Adipocyte (in vitro differentiated cells): ENCODE measurements around the gene BCOR.

Experiments used
- DNase-seq: peaks from one replicate; pipeline ENCODE4 v3.0.0-alpha.2; 2015; ENCODE audit warnings: low read depth
- H3K27me3 ChIP-seq: replicated peaks from 2 replicates; pipeline ENCODE4 v1.7.0; 2013; ENCODE audit warnings: mild to moderate bottlenecking, low read length, moderate library complexity; ENCODE audit not compliant: control insufficient read depth, insufficient read depth
- H3K36me3 ChIP-seq: 2 replicates; pipeline ENCODE4 v1.7.0; 2013; ENCODE audit warnings: low read length, mild to moderate bottlenecking, moderate library complexity; ENCODE audit not compliant: control insufficient read depth, insufficient read depth, severe bottlenecking
- H3K4me1 ChIP-seq: 2 replicates; pipeline ENCODE4 v1.7.0; 2013; ENCODE audit warnings: mild to moderate bottlenecking, low read length, moderate library complexity; ENCODE audit not compliant: control insufficient read depth, insufficient read depth
- H3K4me3 ChIP-seq: 2 replicates; pipeline ENCODE4 v1.7.0; 2013; ENCODE audit warnings: mild to moderate bottlenecking, low read length, moderate library complexity
- H3K9ac ChIP-seq: 2 replicates; pipeline ENCODE4 v1.7.0; 2013; ENCODE audit warnings: mild to moderate bottlenecking, low read length, moderate library complexity
- H3K9me3 ChIP-seq: 2 replicates; pipeline ENCODE4 v1.7.0; 2013; ENCODE audit warnings: mild to moderate bottlenecking, low read length, moderate library complexity; ENCODE audit not compliant: control insufficient read depth

Gene BCOR

DNA sequence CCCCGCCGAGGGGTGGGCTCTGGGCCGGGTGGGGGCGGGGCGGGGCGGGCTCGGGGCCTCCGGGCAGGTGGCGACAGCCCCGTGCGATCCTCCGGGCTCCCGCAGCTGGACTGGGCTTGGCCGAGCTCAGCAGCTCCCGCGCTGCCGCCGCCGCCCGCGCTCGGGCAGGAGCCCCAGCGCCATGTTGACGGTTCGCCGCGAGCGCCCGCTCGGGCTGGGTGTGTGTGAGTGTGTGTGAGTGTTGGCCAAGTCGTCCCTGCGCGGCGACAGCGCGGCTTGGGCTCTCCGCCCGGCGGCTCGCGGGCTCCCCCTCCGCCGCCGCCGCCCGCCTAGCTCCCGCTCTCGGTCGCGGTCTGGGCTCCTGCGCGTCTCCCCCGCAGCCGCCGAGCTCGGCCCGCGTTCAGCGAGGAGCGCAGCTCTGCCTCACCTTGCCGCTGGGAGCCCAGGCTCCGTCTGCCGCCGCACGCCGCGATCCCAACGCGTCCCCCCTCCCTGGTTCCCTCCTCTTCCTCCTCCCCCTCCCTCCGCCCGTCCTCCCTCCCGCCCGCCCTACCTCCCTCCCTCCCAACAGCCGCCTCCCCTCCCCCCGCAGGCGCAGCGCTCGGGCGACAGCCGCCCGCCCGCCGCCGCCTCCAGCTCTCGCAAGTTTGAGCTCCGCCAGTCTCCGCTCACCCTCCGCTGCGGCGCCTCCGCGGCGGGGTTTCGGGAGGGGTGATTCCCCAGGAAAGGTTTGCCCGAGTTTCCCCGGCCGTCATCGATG lies at the start of gene BCOR:
Gene BCOR (minus strand): TSS at position 455 of the 760 bp plus-strand sequence. CDS start 20,029 bp downstream, outside the sequence.
- H3K36me3 ChIP-seq, result no peaks in the 10 kb centered on the region
- H3K9ac ChIP-seq, result peak within 1 kb of the TSS; percentile 46
- peak within 1 kb of the TSS; percentile 79 for H3K4me3 ChIP-seq
- DNase-seq, result peak; percentile 74
- H3K4me1 ChIP-seq, result peaks cover 7% of the 10 kb centered on the region
- H3K9me3 ChIP-seq, result no peaks in the 10 kb centered on the region
- peaks cover 6% of the 10 kb centered on the region for H3K27me3 ChIP-seq

GRCh38 chrX:40147126-40147952 lies 49.6 kb upstream of the BCOR start:
- Histone ChIP-seq H3K4me3 (no peak overlapping the region), H3K27me3 (peaks cover 45% of the 10 kb centered on the region), H3K36me3 (no peaks in the 10 kb centered on the region), H3K9ac (no peak overlapping the region), H3K4me1 (peaks cover 8% of the 10 kb centered on the region), H3K9me3 (no peaks in the 10 kb centered on the region)
- no peak for DNase-seq

- H3K27me3 ChIP-seq, result peaks cover 48% of the 10 kb centered on the region
- H3K36me3 ChIP-seq, result no peaks in the 10 kb centered on the region
- H3K9ac ChIP-seq, result peak overlapping the region; percentile 63
- peak overlapping the region; percentile 68 for H3K4me3 ChIP-seq
- peaks cover 13% of the 10 kb centered on the region for H3K4me1 ChIP-seq
- peak; percentile 66 for DNase-seq
- no peaks in the 10 kb centered on the region for H3K9me3 ChIP-seq
These were observed 48.7 kb upstream of the BCOR start for GRCh38 chrX:40146262-40147125.

GRCh38 chrX:40145923-40146261 lies 48.1 kb upstream of the BCOR start:
- peak; percentile 47 for DNase-seq
- H3K9ac ChIP-seq, result peak overlapping the region; percentile 63
- H3K36me3 ChIP-seq, result no peaks in the 10 kb centered on the region
- H3K9me3 ChIP-seq, result no peaks in the 10 kb centered on the region
- peak overlapping the region; percentile 68 for H3K4me3 ChIP-seq
- H3K4me1 ChIP-seq, result peaks cover 19% of the 10 kb centered on the region
- peaks cover 42% of the 10 kb centered on the region for H3K27me3 ChIP-seq

DNA sequence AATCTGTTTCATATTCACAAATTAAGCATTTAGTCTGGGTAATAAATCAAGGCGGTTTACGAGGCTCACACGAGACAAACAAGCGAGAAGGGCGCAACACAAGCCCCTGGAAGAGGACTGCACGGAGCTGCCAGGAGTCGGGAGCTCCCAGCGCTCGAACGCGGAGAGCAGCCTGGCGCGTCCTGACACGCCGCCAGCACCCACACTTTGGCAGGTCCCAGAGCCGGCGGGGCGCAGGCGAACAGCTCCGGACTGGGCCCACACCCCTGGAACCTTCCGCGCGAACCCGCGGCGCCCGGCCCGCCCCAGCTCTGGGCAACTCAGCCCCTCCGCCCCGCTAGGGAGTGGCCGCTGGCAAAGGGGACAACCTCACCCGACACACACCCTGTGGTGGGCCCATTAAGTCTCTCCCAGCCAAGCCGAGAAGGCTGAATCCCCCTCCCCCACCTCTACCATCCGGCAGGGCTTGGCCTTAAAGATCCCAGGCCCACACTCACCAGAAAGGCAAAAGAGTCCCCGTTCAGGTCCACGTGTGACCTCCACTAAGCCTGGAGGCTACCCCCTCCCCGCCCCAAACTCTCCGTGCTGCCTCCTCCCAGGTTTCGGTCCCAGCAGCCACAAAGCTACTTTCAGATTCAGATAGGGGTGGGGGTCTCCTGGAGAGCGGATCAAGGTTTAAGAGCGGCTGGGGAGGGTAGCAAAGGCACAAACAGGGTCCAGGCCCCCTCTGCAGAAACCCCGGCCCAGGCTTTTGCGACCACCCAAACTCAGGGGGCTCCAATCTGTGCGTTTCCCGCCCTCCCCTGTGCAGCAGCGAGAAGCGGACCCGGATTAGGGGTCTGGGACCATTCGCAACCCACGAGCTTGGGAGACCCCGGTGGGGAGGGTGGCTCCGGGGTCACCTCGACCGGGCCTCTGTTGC lies 47.5 kb upstream of the BCOR start:
- Histone ChIP-seq H3K9ac (peak overlapping the region; percentile 63), H3K4me1 (peaks cover 25% of the 10 kb centered on the region)

GRCh38 chrX:40144576-40144975 lies 46.8 kb upstream of the BCOR start:
- H3K36me3 ChIP-seq, result no peaks in the 10 kb centered on the region
- DNase-seq, result no peak
- no peak overlapping the region for H3K4me3 ChIP-seq
- H3K9ac ChIP-seq, result no peak overlapping the region
- no peaks in the 10 kb centered on the region for H3K9me3 ChIP-seq
- H3K27me3 ChIP-seq, result peaks cover 36% of the 10 kb centered on the region
- peaks cover 27% of the 10 kb centered on the region for H3K4me1 ChIP-seq

More for the DNA sequence above, 47.5 kb upstream of the BCOR start:
- no peaks in the 10 kb centered on the region for H3K36me3 ChIP-seq
- DNase-seq, result no peak
- no peaks in the 10 kb centered on the region for H3K9me3 ChIP-seq
- peak overlapping the region; percentile 68 for H3K4me3 ChIP-seq
- H3K27me3 ChIP-seq, result peaks cover 40% of the 10 kb centered on the region

- peaks cover 27% of the 10 kb centered on the region for H3K4me1 ChIP-seq
- no peak for DNase-seq
- no peaks in the 10 kb centered on the region for H3K9me3 ChIP-seq
- H3K9ac ChIP-seq, result no peak overlapping the region
- H3K27me3 ChIP-seq, result peaks cover 30% of the 10 kb centered on the region
- no peak overlapping the region for H3K4me3 ChIP-seq
- no peaks in the 10 kb centered on the region for H3K36me3 ChIP-seq
These were observed 46.2 kb upstream of the BCOR start for GRCh38 chrX:40143987-40144386.

- DNase-seq, result no peak
These were observed 45.2 kb upstream of the BCOR start for GRCh38 chrX:40143001-40143400.

DNA sequence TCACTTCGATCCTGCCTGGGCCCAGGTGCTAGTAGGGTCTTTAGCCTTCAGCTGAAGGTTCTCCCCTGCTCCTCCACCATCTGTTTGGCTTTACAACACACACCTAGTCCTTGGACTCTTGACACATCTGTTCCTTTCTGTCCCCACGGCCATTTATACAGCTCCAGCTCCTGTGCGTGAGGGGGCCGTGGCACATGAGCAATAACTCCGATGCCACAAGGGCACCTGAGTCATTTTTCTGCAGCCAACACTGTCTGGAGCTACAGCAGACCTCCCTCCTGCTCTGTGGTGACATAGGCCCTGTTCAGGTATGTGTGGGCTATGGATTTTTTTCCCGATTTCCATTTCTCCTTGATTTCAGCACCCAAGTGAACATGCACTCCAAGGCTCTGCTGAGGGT lies 44.7 kb upstream of the BCOR start:
- H3K9me3 ChIP-seq, result no peaks in the 10 kb centered on the region
- DNase-seq, result no peak

More at GRCh38 chrX:40143001-40143400, 45.2 kb upstream of the BCOR start:
- H3K36me3 ChIP-seq, result no peaks in the 10 kb centered on the region
- H3K9me3 ChIP-seq, result no peaks in the 10 kb centered on the region
- peaks cover 23% of the 10 kb centered on the region for H3K27me3 ChIP-seq
- H3K4me1 ChIP-seq, result peaks cover 27% of the 10 kb centered on the region
- no peak overlapping the region for H3K9ac ChIP-seq
- H3K4me3 ChIP-seq, result no peak overlapping the region

More for the DNA sequence above, 44.7 kb upstream of the BCOR start:
- no peak overlapping the region for H3K9ac ChIP-seq
- peaks cover 22% of the 10 kb centered on the region for H3K27me3 ChIP-seq
- H3K4me3 ChIP-seq, result no peak overlapping the region
- H3K4me1 ChIP-seq, result peaks cover 27% of the 10 kb centered on the region
- H3K36me3 ChIP-seq, result no peaks in the 10 kb centered on the region
